Suprapubic skin (tissue), 4 donors: Measurements from ENCODE around the gene SLC37A2. TPM values are rescaled to one million over a fixed set of nuclear protein-coding genes. Genes with fewer than 3 reads are reported as not detected.

ENCODE experiments used
- DNase-seq, 2 donors: peaks; one replicate each; pipeline ENCODE4 v3.0.0-alpha.2; 2019; ENCODE audit warnings: low spot score in 2 of 2
- H3K27ac ChIP-seq: fragments of 200-600 bp; sonication (generic); one replicate; pipeline ENCODE4 v1.5.1; 2019
- H3K27me3 ChIP-seq: fragments of 200-600 bp; sonication (generic); one replicate; pipeline ENCODE4 v1.5.1; 2019
- H3K36me3 ChIP-seq: fragments of 200-600 bp; sonication (generic); one replicate; pipeline ENCODE4 v1.5.1; 2019
- H3K4me1 ChIP-seq: fragments of 200-600 bp; sonication (generic); one replicate; pipeline ENCODE4 v1.5.1; 2019
- H3K4me3 ChIP-seq: fragments of 200-600 bp; sonication (generic); one replicate; pipeline ENCODE4 v1.5.1; 2019; ENCODE audit warnings: mild to moderate bottlenecking
- H3K9me3 ChIP-seq: fragments of 200-600 bp; sonication (generic); one replicate; pipeline ENCODE4 v1.5.1; 2019
- CTCF ChIP-seq, 2 donors: fragments of 200-600 bp in 1 of 2; fragments of 450-650 bp in 1 of 2; sonication (generic) in 1 of 2; IDR thresholded peaks; one replicate each; pipeline ENCODE4 v1.5.1; 2016 to 2019; ENCODE audit warnings: antibody characterized with exemption in 2 of 2, mild to moderate bottlenecking in 1 of 2, moderate library complexity in 1 of 2
- EP300 ChIP-seq: sonication (generic); formaldehyde crosslinking; IDR thresholded peaks from one replicate; pipeline ENCODE4 v1.6.1; 2017; ENCODE audit warnings: antibody characterized with exemption
- POLR2A ChIP-seq, 2 donors: fragments of 450-650 bp; IDR thresholded peaks; one replicate each; pipeline ENCODE4 v1.6.1; 2017; ENCODE audit warnings: antibody characterized with exemption in 2 of 2, mild to moderate bottlenecking in 2 of 2, moderate library complexity in 2 of 2
- POLR2AphosphoS5 ChIP-seq, 3 donors: sonication (generic); formaldehyde crosslinking; IDR thresholded peaks; one replicate each; pipeline ENCODE4 v1.6.1; 2017; ENCODE audit warnings: antibody characterized with exemption in 3 of 3
- WGBS: methylation state at CpG from one replicate; pipeline ENCODE4 v1.1.5; 2018; 5-methylcytosine and 5-hydroxymethylcytosine counted together
- total RNA-seq, 4 donors: library from RNA; depleted of rRNA; stranded (reverse); fragments of >200 nt; gene quantifications; one replicate each; pipeline ENCODE4 v1.1.0, GENCODE V29; 2016

SLC37A2 gene
- total RNA-seq, 4 donors from 2014 or later, result 67.3 to 189 (median 119) TPM

DNA sequence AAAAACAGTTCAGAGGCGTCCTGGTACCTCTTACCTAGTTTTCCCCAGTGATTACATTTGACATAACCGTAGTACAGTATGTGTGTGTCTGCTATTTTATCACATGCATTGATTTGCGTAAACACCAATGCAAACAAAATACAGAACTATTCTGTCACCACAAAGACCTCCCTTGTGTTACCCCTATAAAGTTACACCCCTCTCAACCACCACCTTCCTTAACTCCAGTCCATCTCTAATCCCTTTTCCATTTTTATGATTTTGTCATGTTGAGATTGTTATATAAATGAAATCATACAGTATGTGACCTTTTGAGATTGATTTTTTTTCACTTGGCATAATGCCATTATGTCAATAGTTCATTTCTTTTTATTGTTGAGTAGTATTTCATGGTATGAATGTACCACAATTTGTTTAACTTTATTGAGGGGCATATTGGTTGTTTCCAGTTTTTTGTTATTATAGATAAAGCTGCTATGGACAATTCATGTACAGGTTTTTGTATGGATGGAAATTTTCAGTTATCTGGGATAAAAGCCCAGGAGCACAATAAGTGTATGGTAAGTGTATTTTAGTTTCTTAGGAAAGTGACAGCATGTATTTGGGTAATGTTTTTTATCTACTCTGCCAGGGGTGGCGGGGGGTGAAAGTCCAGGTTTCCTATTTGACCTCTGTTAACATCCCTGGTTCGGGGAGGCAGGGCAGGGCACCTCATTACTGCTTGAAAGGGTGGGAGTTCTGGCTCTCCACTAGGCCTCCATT lies 6.0 kb upstream of the SLC37A2 start:
- H3K27me3 ChIP-seq, result no peaks in the 10 kb centered on the region
- no peak overlapping the region for H3K4me3 ChIP-seq
- H3K9me3 ChIP-seq, result no peaks in the 10 kb centered on the region

DNA sequence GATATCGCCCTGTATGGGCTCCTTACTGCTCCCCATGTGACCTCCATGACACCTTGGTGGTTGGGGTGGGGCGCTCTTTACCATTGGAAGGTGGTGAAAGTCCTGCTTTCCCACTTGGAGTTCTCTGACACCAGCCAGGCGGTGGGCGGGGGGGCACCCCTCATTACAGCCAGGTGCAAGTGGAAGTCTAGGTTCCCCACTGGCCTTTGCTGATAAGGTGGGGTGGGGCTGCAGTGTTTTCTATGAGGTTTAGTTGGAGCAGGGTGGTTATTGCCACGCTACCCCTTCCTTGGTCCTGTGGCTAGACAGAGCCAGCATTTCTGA lies 5.5 kb upstream of the SLC37A2 start:
- 96% methylated on average over 4 of the region's 5 CpGs for WGBS
- TF ChIP-seq POLR2A (IDR thresholded peaks at IDR 0.05) (no peak), CTCF (IDR thresholded peaks at IDR 0.05) (no peak), EP300 (no peak), POLR2AphosphoS5 (IDR thresholded peaks at IDR 0.05) (no peak)
- H3K4me1 ChIP-seq, result peaks cover 4% of the 10 kb centered on the region
- DNase-seq, result no peak
- no peak overlapping the region for H3K27ac ChIP-seq
- no peaks in the 10 kb centered on the region for H3K9me3 ChIP-seq
- H3K36me3 ChIP-seq, result no peaks in the 10 kb centered on the region
- H3K4me3 ChIP-seq, result no peak overlapping the region
- no peaks in the 10 kb centered on the region for H3K27me3 ChIP-seq

More for the DNA sequence above, 6.0 kb upstream of the SLC37A2 start:
- H3K27ac ChIP-seq, result no peak overlapping the region
- H3K4me1 ChIP-seq, result no peaks in the 10 kb centered on the region
- WGBS, result 90% methylated on average over 5 of the region's 5 CpGs
- TF ChIP-seq POLR2AphosphoS5 (IDR thresholded peaks at IDR 0.05) (no peak), EP300 (no peak), CTCF (IDR thresholded peaks at IDR 0.05) (no peak), POLR2A (IDR thresholded peaks at IDR 0.05) (no peak)
- DNase-seq, result no peak
- H3K36me3 ChIP-seq, result no peaks in the 10 kb centered on the region

DNA sequence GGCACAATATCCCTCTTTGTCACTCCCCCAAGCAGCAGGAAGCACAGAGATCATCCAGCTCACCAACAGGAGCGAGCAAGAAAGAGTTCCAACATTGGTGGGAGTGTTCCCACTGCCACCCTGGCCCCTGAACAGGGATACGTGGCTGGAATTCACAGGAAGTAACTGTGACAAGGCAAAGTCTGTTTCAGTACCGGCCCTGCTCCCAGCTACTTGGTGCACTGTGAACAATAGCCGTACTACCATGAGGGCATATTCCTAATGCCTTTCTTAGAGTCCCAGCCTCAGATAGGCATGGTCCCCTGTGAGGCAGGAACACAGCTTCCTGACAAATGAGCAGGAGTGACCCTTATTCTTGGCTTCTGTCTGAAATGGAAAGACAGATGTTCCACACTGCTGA lies 1.8 kb upstream of the SLC37A2 start:
- Histone ChIP-seq H3K4me3 (no peak overlapping the region), H3K27ac (no peak overlapping the region), H3K36me3 (no peaks in the 10 kb centered on the region), H3K27me3 (no peaks in the 10 kb centered on the region), H3K9me3 (no peaks in the 10 kb centered on the region), H3K4me1 (peaks cover 19% of the 10 kb centered on the region)
- DNase-seq, result no peak
- TF ChIP-seq EP300, result no peak
- no peak for TF ChIP-seq CTCF (IDR thresholded peaks at IDR 0.05)
- no peak for TF ChIP-seq POLR2A (IDR thresholded peaks at IDR 0.05)
- TF ChIP-seq POLR2AphosphoS5 (IDR thresholded peaks at IDR 0.05), result no peak
- WGBS, result 77% methylated on average over 3 of the region's 4 CpGs

DNA sequence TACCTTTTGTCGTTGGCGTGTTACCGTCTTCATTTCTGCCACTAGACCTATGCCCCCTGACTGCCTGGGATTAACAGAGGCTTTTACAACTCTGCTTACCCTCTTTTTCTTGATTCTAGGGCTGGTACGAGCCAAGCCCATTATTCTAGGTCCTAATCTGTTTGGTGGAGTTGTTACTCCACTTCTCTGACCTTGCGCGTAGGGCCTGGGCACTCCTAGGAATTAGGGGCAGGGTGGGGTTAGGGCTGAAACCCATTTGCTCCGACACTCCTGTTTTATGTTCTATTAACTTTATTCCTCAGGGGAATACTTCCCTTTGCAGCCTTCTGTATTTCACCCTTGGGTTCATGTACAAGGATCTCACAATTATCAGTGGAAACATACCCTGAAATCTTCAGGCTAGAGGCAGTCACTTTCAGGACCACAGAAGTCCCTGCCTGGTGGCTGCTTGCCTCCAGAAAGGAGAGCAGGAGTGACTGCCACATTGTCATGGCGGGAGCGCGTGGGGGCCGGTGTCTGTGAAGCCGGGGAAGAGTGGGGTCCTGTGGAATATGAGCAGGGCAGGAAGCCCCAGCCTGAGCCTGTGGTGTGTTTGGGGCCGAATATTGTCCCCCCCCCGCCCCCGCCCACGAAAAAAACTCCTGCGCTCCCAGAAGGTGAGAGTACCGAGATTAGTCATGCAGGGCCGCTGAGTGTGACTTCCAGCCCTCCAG lies 731 bp upstream of the SLC37A2 start:
- no peaks in the 10 kb centered on the region for H3K36me3 ChIP-seq
- H3K27ac ChIP-seq, result peak overlapping the region; percentile 73
- peaks cover 19% of the 10 kb centered on the region for H3K4me1 ChIP-seq
- no peaks in the 10 kb centered on the region for H3K9me3 ChIP-seq
- WGBS, result 43% methylated on average over 19 of the region's 19 CpGs
- no peak for TF ChIP-seq EP300
- no peak for TF ChIP-seq POLR2A (IDR thresholded peaks at IDR 0.05)
- no peak for TF ChIP-seq CTCF (IDR thresholded peaks at IDR 0.05)
- TF ChIP-seq POLR2AphosphoS5 (IDR thresholded peaks at IDR 0.05), result no peak
- H3K4me3 ChIP-seq, result peak overlapping the region; percentile 74
- DNase-seq, result no peak
- no peaks in the 10 kb centered on the region for H3K27me3 ChIP-seq

GRCh38 chr11:125063429-125064043 lies 431 bp downstream of the SLC37A2 start:
- Histone ChIP-seq H3K9me3 (no peaks in the 10 kb centered on the region), H3K36me3 (no peaks in the 10 kb centered on the region), H3K4me3 (peak overlapping the region; percentile 74), H3K27ac (peak overlapping the region; percentile 73), H3K27me3 (no peaks in the 10 kb centered on the region), H3K4me1 (peaks cover 19% of the 10 kb centered on the region)
- TF ChIP-seq POLR2AphosphoS5 (IDR thresholded peaks at IDR 0.05) (no peak), CTCF (IDR thresholded peaks at IDR 0.05) (no peak), EP300 (no peak), POLR2A (IDR thresholded peaks at IDR 0.05) (no peak)
- no peak for DNase-seq
- 10% methylated on average over 16 of the region's 38 CpGs for WGBS
